T-cell (primary cell): ENCODE measurements around the gene TRPM4. TPM values are rescaled to one million over a fixed set of nuclear protein-coding genes. Genes with fewer than 3 reads are reported as not detected.
"Not testable (repeated sequence)": the region's sequence is repeated elsewhere in the genome, so short reads cannot be mapped to it uniquely, and the experiment has no call there.

ENCODE experiments used
- ATAC-seq, 4 experiments: fragments of 200-7000 bp in 3 of 4; fragments of 150-1000 bp in 1 of 4; cut with Tn5 transposase; replicated peaks in 1 of 4; 1 replicate in 3 of 4; 2 replicates in 1 of 4; pipeline ENCODE4 v1.10.0; 2021; ENCODE audit warnings: moderate library complexity in 3 of 4, mild to moderate bottlenecking in 2 of 4, moderate number of reproducible peaks in 1 of 4
- CTCF ChIA-PET, 2 donors: fragments of 300-600 bp; sonication (Branson Sonifier 250); formaldehyde crosslinking; loops; one replicate each; lab custom pipeline; 2022; ENCODE audit warnings: antibody characterized with exemption in 2 of 2; lab: Charles Lee
- POLR2A ChIA-PET, 2 donors: fragments of 300-600 bp; sonication (Branson Sonifier 250); formaldehyde crosslinking; loops; one replicate each; lab custom pipeline; 2022; ENCODE audit warnings: antibody characterized with exemption in 2 of 2; lab: Charles Lee
- DNase-seq, 35 experiments: peaks; one replicate each; pipeline versions ENCODE4 v3.0.0 to v3.0.0-alpha.2; 2013 to 2023
- H3K27ac ChIP-seq: one replicate; pipeline ENCODE4 v1.5.1; 2013; ENCODE audit warnings: low read length
- H3K27me3 ChIP-seq, 2 experiments: replicated peaks in 1 of 2; 1 replicate in 1 of 2; 2 replicates in 1 of 2; pipeline versions ENCODE4 v1.6.1 to v1.7.0; 2013; ENCODE audit warnings: low read length in 1 of 2, mixed read lengths in 1 of 2; ENCODE audit not compliant: control insufficient read depth in 2 of 2, insufficient read depth in 2 of 2; ENCODE audit errors: extremely low read depth in 1 of 2
- H3K36me3 ChIP-seq, 2 donors: 1 replicate in 1 of 2; 2 replicates in 1 of 2; pipeline versions ENCODE4 v1.6.1 to v1.7.0; 2013; ENCODE audit warnings: low read length in 1 of 2; ENCODE audit not compliant: control insufficient read depth in 2 of 2, insufficient read depth in 1 of 2; ENCODE audit errors: extremely low read depth in 1 of 2
- H3K4me1 ChIP-seq, 2 experiments: 1 replicate in 1 of 2; 2 replicates in 1 of 2; pipeline versions ENCODE4 v1.6.1 to v1.7.0; 2013; ENCODE audit warnings: low read length in 2 of 2, mixed read lengths in 1 of 2; ENCODE audit not compliant: insufficient read depth in 2 of 2, control insufficient read depth in 1 of 2; ENCODE audit errors: extremely low read depth in 1 of 2
- H3K4me3 ChIP-seq, 2 donors: 1 replicate in 1 of 2; 2 replicates in 1 of 2; pipeline versions ENCODE4 v1.5.1 to v1.7.0; 2013; ENCODE audit warnings: mild to moderate bottlenecking in 2 of 2, low read length in 1 of 2, moderate library complexity in 1 of 2; ENCODE audit not compliant: control insufficient read depth in 1 of 2; ENCODE audit errors: extremely low read depth in 1 of 2
- H3K9me3 ChIP-seq: 2 replicates; pipeline ENCODE4 v1.7.0; 2013
- H3K27ac Mint-ChIP-seq, 2 donors: one replicate each; pipeline ENCODE4 v1.8.0; 2020 to 2021; ENCODE audit warnings: mild to moderate bottlenecking in 2 of 2, mixed read lengths in 2 of 2
- H3K27me3 Mint-ChIP-seq, 2 donors: one replicate each; pipeline ENCODE4 v1.8.0; 2021 to 2022; ENCODE audit warnings: mixed read lengths in 2 of 2
- H3K36me3 Mint-ChIP-seq: one replicate; pipeline ENCODE4 v1.8.0; 2021; ENCODE audit warnings: mixed read lengths
- H3K4me1 Mint-ChIP-seq, 3 donors: one replicate each; pipeline ENCODE4 v1.8.0; 2020 to 2022; ENCODE audit warnings: mixed read lengths in 3 of 3, mild to moderate bottlenecking in 1 of 3
- H3K4me3 Mint-ChIP-seq, 3 donors: one replicate each; pipeline ENCODE4 v1.8.0; 2020 to 2022; ENCODE audit warnings: mild to moderate bottlenecking in 3 of 3, mixed read lengths in 3 of 3, moderate library complexity in 3 of 3
- H3K9me3 Mint-ChIP-seq, 3 donors: one replicate each; pipeline ENCODE4 v1.8.0; 2020 to 2022; ENCODE audit warnings: mixed read lengths in 3 of 3
- WGBS: methylation state at CpG from one replicate; pipeline ENCODE4 v1.1.5; 2013; ENCODE audit warnings: missing lambda C conversion rate; ENCODE audit not compliant: insufficient coverage; 5-methylcytosine and 5-hydroxymethylcytosine counted together
- total RNA-seq, 35 experiments: library from RNA in 6 of 35; stranded (reverse) in 6 of 35; fragments of 120-200 nt in 1 of 35; gene quantifications; one replicate each; pipeline versions ENCODE4 v1.2.1 to v1.2.4 and lab custom pipeline; 2013 to 2026

The TRPM4 gene
- total RNA-seq, 5 donors from 2014 or later (not counting 1 experiment from before 2014, with no cell fraction given): 0.43 to 0.89 (median 0.50) TPM; not detected in 2

- H3K27me3 Mint-ChIP-seq: peaks cover 24% of the 10 kb centered on the region in 2 donors
- peaks cover 0 to 24% of the 10 kb centered on the region in 2 experiments for H3K4me1 ChIP-seq
- peak overlapping the region in 1 of 3 donors; percentile 19 for H3K4me3 Mint-ChIP-seq
- H3K27ac ChIP-seq: no peak overlapping the region
- ATAC-seq (no peak), DNase-seq (no peak)
- CTCF ChIA-PET: no interaction called here
- POLR2A ChIA-PET: no interaction called here
- H3K27ac Mint-ChIP-seq: no peak overlapping the region
- whole genome bisulfite sequencing: 71% methylated on average over 4 of the region's 6 CpGs
- no peaks in the 10 kb centered on the region for H3K9me3 Mint-ChIP-seq
- peaks cover 0 to 50% of the 10 kb centered on the region in 2 experiments for H3K27me3 ChIP-seq
- peaks cover 2% of the 10 kb centered on the region for H3K36me3 Mint-ChIP-seq
- no peaks in the 10 kb centered on the region for H3K36me3 ChIP-seq
- no peaks in the 10 kb centered on the region for H3K9me3 ChIP-seq
- no peak overlapping the region for H3K4me3 ChIP-seq
- peaks cover 17 to 29% (median 20%) of the 10 kb centered on the region in 3 donors for H3K4me1 Mint-ChIP-seq
Observed at GRCh38 chr19:49141352-49141751, 16.2 kb upstream of the TRPM4 start.

DNA sequence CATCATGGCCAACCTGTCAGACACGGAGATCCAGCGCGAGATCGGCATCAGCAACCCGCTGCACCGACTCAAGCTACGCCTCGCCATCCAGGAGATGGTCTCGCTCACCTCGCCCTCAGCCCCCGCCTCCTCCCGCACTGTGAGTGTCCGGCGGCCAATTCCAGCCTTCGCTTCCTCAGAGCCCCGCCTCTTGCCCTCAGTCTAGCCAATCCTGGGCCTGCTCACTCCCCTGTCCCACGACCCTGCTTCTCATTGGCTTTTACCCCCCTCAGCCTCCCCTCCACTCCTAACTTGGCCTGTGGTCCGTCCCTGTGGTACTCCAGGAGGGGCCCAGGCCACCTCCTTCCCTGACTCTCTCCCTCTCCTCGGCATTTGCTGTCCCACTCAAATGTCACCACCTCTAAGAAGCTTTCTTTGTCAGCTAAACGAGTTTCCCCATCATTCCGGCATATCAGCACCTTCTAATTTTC is 14.7 kb upstream of the TRPM4 start:
- 12% methylated on average over 21 of the region's 21 CpGs for WGBS
- ATAC-seq (peak; percentile 78 to 91 (median 83)), DNase-seq (peak in 23 of 35 experiments; percentile 15 to 68 (median 42))
- Histone ChIP-seq H3K9me3 (no peaks in the 10 kb centered on the region), H3K36me3 (no peaks in the 10 kb centered on the region), H3K27me3 (peaks cover 0 to 61% of the 10 kb centered on the region in 2 experiments), H3K27ac (no peak overlapping the region), H3K4me3 (peak overlapping the region; percentile 27 to 39), H3K4me1 (peaks cover 0 to 24% of the 10 kb centered on the region in 2 experiments)
- POLR2A ChIA-PET: interaction anchor here in 1 of 2 donors (0.6 kb wide), 1 partner anchor 167 kb away, joined by 7 read pairs; no protein-coding TSS in a partner anchor
- Mint-ChIP-seq H3K27me3 (peaks cover 31 to 36% of the 10 kb centered on the region in 2 donors), H3K36me3 (no peaks in the 10 kb centered on the region), H3K4me1 (peaks cover 17 to 29% (median 20%) of the 10 kb centered on the region in 3 donors), H3K27ac (peak overlapping the region in 1 of 2 donors; percentile 58), H3K4me3 (peak overlapping the region; percentile 65 to 78 (median 71)), H3K9me3 (no peaks in the 10 kb centered on the region)
- CTCF ChIA-PET: no interaction called here

DNA sequence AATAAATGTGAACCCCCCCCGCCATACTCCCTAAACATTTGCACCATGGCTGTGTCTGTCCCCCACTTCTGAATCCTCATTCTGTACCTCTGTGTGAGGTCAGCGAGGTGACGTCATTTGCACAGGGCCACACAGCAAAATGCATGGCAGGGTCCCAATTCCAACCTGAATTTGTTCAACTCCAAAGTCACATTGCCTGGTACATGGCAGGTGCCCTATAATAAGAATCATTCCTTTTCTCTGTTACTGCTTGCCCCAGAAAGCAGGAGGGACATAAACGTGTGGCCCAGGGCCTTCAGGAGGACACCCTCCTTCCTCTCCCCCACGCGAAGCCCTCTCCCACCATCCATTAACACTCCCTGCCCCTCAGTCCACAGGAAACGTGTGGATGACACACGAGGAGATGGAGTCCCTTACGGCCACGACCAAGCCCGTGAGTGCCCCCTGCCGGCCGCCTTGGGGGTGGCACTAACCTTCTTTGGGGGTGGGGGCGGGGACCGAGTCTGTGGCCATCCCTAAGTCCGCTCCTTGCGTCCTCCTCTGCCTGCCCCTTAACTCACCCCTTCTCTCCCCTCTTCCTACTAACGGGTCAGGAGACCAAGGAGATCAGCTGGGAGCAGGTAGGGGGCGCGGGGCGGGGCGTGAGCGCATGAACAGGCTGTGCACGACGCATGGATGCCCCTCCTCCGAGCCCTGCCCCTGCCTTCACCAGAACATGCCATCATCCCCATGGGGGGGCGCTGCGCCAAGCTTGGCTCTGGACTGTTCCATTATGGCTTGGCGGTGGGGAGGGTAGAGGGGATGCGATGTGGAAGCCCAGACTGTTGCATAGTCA is 11.8 kb upstream of the TRPM4 start:
- H3K27ac ChIP-seq: no peak overlapping the region
- Mint-ChIP-seq H3K36me3 (no peaks in the 10 kb centered on the region), H3K27me3 (peaks cover 44 to 60% of the 10 kb centered on the region in 2 donors), H3K27ac (no peak overlapping the region), H3K9me3 (no peaks in the 10 kb centered on the region), H3K4me1 (peaks cover 37 to 52% (median 40%) of the 10 kb centered on the region in 3 donors), H3K4me3 (no peak overlapping the region)
- POLR2A ChIA-PET: no interaction called here
- peaks cover 3 to 86% of the 10 kb centered on the region in 2 experiments for H3K27me3 ChIP-seq
- ATAC-seq (peak; percentile 48 to 62 (median 58)), DNase-seq (peak; percentile 44 to 83 (median 70))
- H3K4me1 ChIP-seq: peaks cover 9 to 46% of the 10 kb centered on the region in 2 experiments
- CTCF ChIA-PET: interaction anchor here (0.7 to 2.6 kb wide), 3 partner anchors 18 to 48 kb away, joined by 3 to 7 read pairs (median 7); no protein-coding TSS in a partner anchor
- no peak overlapping the region for H3K4me3 ChIP-seq
- no peaks in the 10 kb centered on the region for H3K9me3 ChIP-seq
- H3K36me3 ChIP-seq: no peaks in the 10 kb centered on the region
- WGBS: 12% methylated on average over 15 of the region's 30 CpGs

DNA sequence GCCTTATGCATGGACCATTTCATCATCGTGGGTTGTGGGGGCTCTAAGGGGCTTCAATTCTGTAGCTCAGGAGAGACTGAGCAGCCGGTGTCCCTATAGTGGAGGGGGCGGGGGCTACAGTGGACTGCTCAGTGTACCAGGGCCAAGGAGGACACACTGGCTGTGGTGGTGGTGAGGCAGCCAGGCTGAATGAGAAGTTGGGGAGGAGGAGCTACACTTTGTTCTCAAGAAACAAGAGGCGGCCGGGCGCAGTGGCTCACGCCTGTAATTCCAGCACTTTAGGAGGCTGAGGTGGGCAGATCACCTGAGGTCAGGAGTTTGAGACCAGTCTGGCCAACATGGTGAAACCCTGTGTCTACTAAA is 11.2 kb upstream of the TRPM4 start:
- H3K36me3 Mint-ChIP-seq, H3K9me3 Mint-ChIP-seq, POLR2A ChIA-PET, H3K27ac Mint-ChIP-seq, H3K27ac ChIP-seq, H3K9me3 ChIP-seq, ATAC-seq, H3K4me3 Mint-ChIP-seq, DNase-seq, H3K36me3 ChIP-seq, H3K4me3 ChIP-seq: not testable (repeated sequence)
- H3K4me1 ChIP-seq: peaks cover 13 to 46% of the 10 kb centered on the region in 2 experiments
- CTCF ChIA-PET: interaction anchor here in 1 of 2 donors (0.9 to 2.6 kb wide), 2 partner anchors 19 to 49 kb away, joined by 7 read pairs; no protein-coding TSS in a partner anchor
- Mint-ChIP-seq H3K4me1 (peaks cover 39 to 49% (median 40%) of the 10 kb centered on the region in 3 donors), H3K27me3 (peaks cover 43 to 64% of the 10 kb centered on the region in 2 donors)
- H3K27me3 ChIP-seq: peaks cover 7 to 92% of the 10 kb centered on the region in 2 experiments
- 100% methylated on average over 3 of the region's 7 CpGs for WGBS

- Histone ChIP-seq H3K27me3 (peaks cover 9 to 92% of the 10 kb centered on the region in 2 experiments), H3K9me3 (no peaks in the 10 kb centered on the region), H3K27ac (no peak overlapping the region), H3K4me3 (no peak overlapping the region), H3K36me3 (no peaks in the 10 kb centered on the region), H3K4me1 (peaks cover 13 to 46% of the 10 kb centered on the region in 2 experiments)
- ATAC-seq (no peak), DNase-seq (no peak)
- ChIA-PET POLR2A (no interaction called here), CTCF (interaction anchor here (0.5 to 1.3 kb wide), 5 partner anchors 20 to 572 kb away, joined by 3 to 6 read pairs (median 3); partner anchors contain the start of gene RCN3 (in 1 of the 2))
- H3K27me3 Mint-ChIP-seq: peaks cover 51 to 71% of the 10 kb centered on the region in 2 donors
- 88% methylated on average over 9 of the region's 11 CpGs for WGBS
- peak overlapping the region; percentile 42 to 82 (median 47) for H3K4me3 Mint-ChIP-seq
- no peaks in the 10 kb centered on the region for H3K9me3 Mint-ChIP-seq
- H3K27ac Mint-ChIP-seq: peak overlapping the region in 1 of 2 donors; percentile 11
- H3K4me1 Mint-ChIP-seq: peaks cover 34 to 38% (median 37%) of the 10 kb centered on the region in 3 donors
- H3K36me3 Mint-ChIP-seq: no peaks in the 10 kb centered on the region
Observed at GRCh38 chr19:49148044-49148682, 9.4 kb upstream of the TRPM4 start.
